Measurements from ENCODE around the gene CNTN5.

Gene CNTN5

DNA sequence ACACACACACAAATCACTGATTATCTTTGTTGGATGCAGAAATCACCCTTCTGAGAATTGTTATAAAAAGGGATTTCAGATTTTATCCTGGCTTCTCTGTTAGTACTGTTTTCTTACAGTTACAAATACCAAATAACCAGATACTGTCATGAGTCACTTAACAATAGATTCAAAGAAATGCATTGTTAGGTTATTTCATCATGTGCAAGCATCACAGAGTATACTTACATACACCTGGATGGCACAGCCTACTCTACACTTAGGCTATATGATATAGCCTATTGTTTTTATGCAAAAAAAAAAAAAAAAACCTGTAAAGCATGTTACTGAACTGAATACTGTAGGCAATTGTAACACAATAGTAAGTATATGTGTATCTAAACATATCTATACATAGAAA is 1347.1 kb downstream of the CNTN5 start:
- DNase-seq (ENCODE audit: low read depth) = no peak
- no peak overlapping the region for H3K4me3 ChIP-seq (replicated peaks; ENCODE audit: low read depth, low read length)
- TF ChIP-seq, protein P1, sequence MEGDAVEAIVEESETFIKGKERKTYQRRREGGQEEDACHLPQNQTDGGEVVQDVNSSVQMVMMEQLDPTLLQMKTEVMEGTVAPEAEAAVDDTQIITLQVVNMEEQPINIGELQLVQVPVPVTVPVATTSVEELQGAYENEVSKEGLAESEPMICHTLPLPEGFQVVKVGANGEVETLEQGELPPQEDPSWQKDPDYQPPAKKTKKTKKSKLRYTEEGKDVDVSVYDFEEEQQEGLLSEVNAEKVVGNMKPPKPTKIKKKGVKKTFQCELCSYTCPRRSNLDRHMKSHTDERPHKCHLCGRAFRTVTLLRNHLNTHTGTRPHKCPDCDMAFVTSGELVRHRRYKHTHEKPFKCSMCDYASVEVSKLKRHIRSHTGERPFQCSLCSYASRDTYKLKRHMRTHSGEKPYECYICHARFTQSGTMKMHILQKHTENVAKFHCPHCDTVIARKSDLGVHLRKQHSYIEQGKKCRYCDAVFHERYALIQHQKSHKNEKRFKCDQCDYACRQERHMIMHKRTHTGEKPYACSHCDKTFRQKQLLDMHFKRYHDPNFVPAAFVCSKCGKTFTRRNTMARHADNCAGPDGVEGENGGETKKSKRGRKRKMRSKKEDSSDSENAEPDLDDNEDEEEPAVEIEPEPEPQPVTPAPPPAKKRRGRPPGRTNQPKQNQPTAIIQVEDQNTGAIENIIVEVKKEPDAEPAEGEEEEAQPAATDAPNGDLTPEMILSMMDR (IDR thresholded peaks at IDR 0.05; ENCODE audit: low read length, missing control alignments) = no peak

DNA sequence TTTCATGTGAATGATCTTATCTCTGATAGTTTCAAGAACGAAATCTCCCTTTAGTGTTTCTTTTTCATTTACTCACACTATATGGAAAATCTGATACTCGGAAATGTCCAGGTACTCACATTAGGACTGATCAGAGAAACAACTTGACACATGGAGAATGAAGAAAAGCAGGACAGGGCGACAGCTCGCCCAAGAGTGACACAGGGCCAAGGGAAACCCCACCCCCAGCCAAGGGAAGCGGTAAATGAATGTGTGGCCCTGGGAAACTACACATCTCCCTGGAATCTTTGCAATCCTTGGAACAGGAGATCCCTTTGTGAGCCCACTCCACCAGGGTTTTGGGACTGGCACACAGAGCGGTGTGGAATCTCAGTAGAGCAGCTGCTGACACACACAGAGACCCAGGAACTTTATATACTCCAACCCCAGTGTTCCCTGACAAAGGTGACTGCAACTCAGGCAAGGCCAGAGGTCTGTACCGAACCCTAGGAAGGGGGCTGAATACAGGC is 1362.7 kb downstream of the CNTN5 start:
- H3K4me3 ChIP-seq (replicated peaks; ENCODE audit: low read depth, low read length) = no peak overlapping the region
- TF ChIP-seq, protein P1 (IDR thresholded peaks at IDR 0.05; ENCODE audit: low read length, missing control alignments) = no peak
- no peak for DNase-seq (ENCODE audit: low read depth)

DNA sequence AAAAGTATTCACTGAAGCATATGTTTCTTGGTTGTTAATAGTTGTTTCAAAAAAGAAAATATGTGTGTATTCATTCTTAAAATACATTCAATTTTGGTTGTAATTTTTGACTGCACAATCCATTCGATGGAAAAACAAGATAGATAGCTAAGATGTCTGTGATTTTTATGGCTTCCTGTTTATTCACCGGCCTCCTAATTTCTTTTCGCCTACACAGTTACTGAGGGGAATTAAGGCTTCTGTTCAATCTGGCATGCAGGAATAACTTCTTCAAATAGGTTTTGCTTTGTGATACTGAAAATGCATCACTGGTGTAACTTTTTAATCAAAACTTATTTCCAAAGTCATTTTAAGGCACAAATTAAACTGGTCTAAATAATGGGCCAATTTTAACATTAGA is 1375.5 kb downstream of the CNTN5 start:
- TF ChIP-seq, protein P1 (IDR thresholded peaks at IDR 0.05; ENCODE audit: low read length, missing control alignments) = no peak
- H3K4me3 ChIP-seq (replicated peaks; ENCODE audit: low read depth, low read length) = no peak overlapping the region
- DNase-seq (ENCODE audit: low read depth) = no peak

DNA sequence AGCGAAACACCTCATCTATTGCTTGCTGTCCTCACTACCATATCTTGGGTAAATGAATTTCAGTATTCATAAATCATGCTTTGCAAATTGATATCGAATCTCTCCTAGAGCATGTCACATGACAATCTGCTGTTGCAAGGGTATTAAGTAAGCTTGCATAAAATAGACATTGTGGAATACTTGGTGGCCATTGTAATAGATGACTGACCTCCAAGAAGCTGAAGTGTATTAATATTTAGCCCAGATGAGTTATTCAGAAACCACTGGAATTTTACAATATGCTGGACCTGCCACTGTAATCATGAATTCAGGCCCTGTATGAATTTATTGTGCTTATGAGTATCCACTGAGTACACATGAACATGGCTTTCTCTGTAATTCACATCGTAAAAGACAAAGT is 1376.7 kb downstream of the CNTN5 start:
- no peak for DNase-seq (ENCODE audit: low read depth)
- TF ChIP-seq, protein P1 (IDR thresholded peaks at IDR 0.05; ENCODE audit: low read length, missing control alignments) = no peak
- H3K4me3 ChIP-seq (replicated peaks; ENCODE audit: low read depth, low read length) = no peak overlapping the region

DNA sequence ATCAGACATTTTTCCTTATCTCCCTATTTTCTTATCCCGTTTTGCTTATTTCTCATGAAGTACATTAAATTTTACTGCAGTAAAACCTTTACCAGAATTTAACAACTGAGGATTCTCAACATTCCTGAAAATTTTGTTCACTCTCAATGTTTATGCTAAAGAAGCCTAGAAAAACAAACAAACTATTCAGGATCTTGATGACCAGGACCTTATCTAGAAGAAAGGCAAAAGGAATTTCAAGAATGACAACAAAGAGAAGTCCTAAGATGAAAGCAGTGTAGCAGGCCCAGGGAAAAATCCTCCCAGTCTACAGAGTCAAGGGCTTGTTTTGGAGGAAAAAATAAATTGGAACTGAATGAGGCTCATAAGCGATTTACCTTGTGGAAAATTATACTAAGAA is 1383.1 kb downstream of the CNTN5 start:
- TF ChIP-seq, protein P1 (IDR thresholded peaks at IDR 0.05; ENCODE audit: low read length, missing control alignments) = no peak
- no peak overlapping the region for H3K4me3 ChIP-seq (replicated peaks; ENCODE audit: low read depth, low read length)
- DNase-seq (ENCODE audit: low read depth) = peak; percentile 46

DNA sequence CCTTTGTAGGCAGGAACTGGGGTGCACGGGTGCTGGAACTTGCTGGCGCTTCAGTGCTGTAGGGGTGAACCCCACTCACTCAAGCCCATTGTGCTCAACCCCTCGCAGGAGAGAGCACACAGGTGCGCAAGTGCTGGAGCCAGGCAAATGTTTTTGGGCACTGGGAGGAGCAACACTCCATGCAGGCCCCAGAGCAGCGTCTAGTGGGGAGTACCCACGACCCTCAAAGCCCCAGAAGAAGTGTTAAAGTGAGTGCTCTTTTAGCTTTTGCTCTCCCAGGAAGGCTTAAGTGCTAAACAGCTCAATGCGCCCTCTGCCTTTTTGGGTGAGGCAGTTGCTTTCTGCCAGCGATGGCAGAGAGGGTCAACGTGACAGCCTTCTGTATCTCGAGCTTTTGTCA is 1384.2 kb downstream of the CNTN5 start:
- no peak overlapping the region for H3K4me3 ChIP-seq (replicated peaks; ENCODE audit: low read depth, low read length)
- no peak for DNase-seq (ENCODE audit: low read depth)
- TF ChIP-seq, protein P1 (IDR thresholded peaks at IDR 0.05; ENCODE audit: low read length, missing control alignments) = no peak

All from fibroblast of pulmonary artery (primary cell).